ENCODE measurements around the gene FBN1. TPM values are rescaled to one million over a fixed set of nuclear protein-coding genes. Genes with fewer than 3 reads are reported as not detected.

FBN1 gene
- polyA plus RNA-seq, 1 experiment, result 565 TPM

GRCh38 chr15:48469681-48470080 is 175.8 kb downstream of the FBN1 start:
- H3K36me3 ChIP-seq (ENCODE audit: control insufficient read depth, insufficient read depth, low read length), result peaks cover 50% of the 10 kb centered on the region
- DNase-seq (ENCODE audit: low read depth), result no peak
- ChIA-PET CTCF (interaction anchor here (1.3 kb wide), 1 partner anchor 9 kb away, joined by 4 read pairs; no protein-coding TSS in a partner anchor), POLR2A (no interaction called here)
- no peak overlapping the region for H3K4me3 ChIP-seq (ENCODE audit: low read depth, low read length)
- no peaks in the 10 kb centered on the region for H3K27me3 ChIP-seq (ENCODE audit: control insufficient read depth, insufficient read depth, low read length)
- TF ChIP-seq CTCF (IDR thresholded peaks at IDR 0.05; ENCODE audit: insufficient read depth, low read depth, low read length), result no peak

- no peaks in the 10 kb centered on the region for H3K27me3 ChIP-seq (ENCODE audit: control insufficient read depth, insufficient read depth, low read length)
- H3K36me3 ChIP-seq (ENCODE audit: control insufficient read depth, insufficient read depth, low read length), result peaks cover 52% of the 10 kb centered on the region
- TF ChIP-seq CTCF (IDR thresholded peaks at IDR 0.05; ENCODE audit: insufficient read depth, low read depth, low read length), result no peak
- no peak for DNase-seq (ENCODE audit: low read depth)
- POLR2A ChIA-PET, result no interaction called here
- CTCF ChIA-PET, result no interaction called here
- H3K4me3 ChIP-seq (ENCODE audit: low read depth, low read length), result no peak overlapping the region
These were observed 176.2 kb downstream of the FBN1 start for GRCh38 chr15:48469271-48469670.

GRCh38 chr15:48467801-48468200 is 177.7 kb downstream of the FBN1 start:
- no peak for TF ChIP-seq CTCF (IDR thresholded peaks at IDR 0.05; ENCODE audit: insufficient read depth, low read depth, low read length)
- no peak for DNase-seq (ENCODE audit: low read depth)
- POLR2A ChIA-PET, result no interaction called here
- CTCF ChIA-PET, result no interaction called here
- H3K4me3 ChIP-seq (ENCODE audit: low read depth, low read length), result no peak overlapping the region
- H3K27me3 ChIP-seq (ENCODE audit: control insufficient read depth, insufficient read depth, low read length), result no peaks in the 10 kb centered on the region
- peaks cover 51% of the 10 kb centered on the region for H3K36me3 ChIP-seq (ENCODE audit: control insufficient read depth, insufficient read depth, low read length)

- CTCF ChIA-PET, result no interaction called here
- H3K4me3 ChIP-seq (ENCODE audit: low read depth, low read length), result no peak overlapping the region
- POLR2A ChIA-PET, result no interaction called here
- H3K27me3 ChIP-seq (ENCODE audit: control insufficient read depth, insufficient read depth, low read length), result no peaks in the 10 kb centered on the region
- no peak for DNase-seq (ENCODE audit: low read depth)
- TF ChIP-seq CTCF (IDR thresholded peaks at IDR 0.05; ENCODE audit: insufficient read depth, low read depth, low read length), result no peak
- peaks cover 45% of the 10 kb centered on the region for H3K36me3 ChIP-seq (ENCODE audit: control insufficient read depth, insufficient read depth, low read length)
These were observed 178.7 kb downstream of the FBN1 start for GRCh38 chr15:48466820-48467219.

- peaks cover 42% of the 10 kb centered on the region for H3K36me3 ChIP-seq (ENCODE audit: control insufficient read depth, insufficient read depth, low read length)
- ChIA-PET POLR2A (no interaction called here), CTCF (no interaction called here)
- no peaks in the 10 kb centered on the region for H3K27me3 ChIP-seq (ENCODE audit: control insufficient read depth, insufficient read depth, low read length)
- DNase-seq (ENCODE audit: low read depth), result no peak
- no peak for TF ChIP-seq CTCF (IDR thresholded peaks at IDR 0.05; ENCODE audit: insufficient read depth, low read depth, low read length)
- H3K4me3 ChIP-seq (ENCODE audit: low read depth, low read length), result no peak overlapping the region
These were observed 179.4 kb downstream of the FBN1 start for GRCh38 chr15:48466079-48466478.
